GM19025 (cell line): ENCODE data around the gene KCNMB3.
A peak's percentile ranks its signal among the peaks of the same experiment; 100 is the strongest.

Experiments
- ATAC-seq: cut with Tn5 transposase; IDR thresholded peaks from one replicate; pipeline ENCODE4 v1.9.1; 2021; ENCODE audit warnings: mild to moderate bottlenecking, low read depth, moderate library complexity; ENCODE audit not compliant: unreplicated experiment

Gene KCNMB3

GRCh38 chr3:179200790-179201189, 50.1 kb downstream of the KCNMB3 start:
- no peak for ATAC-seq

GRCh38 chr3:179196700-179197099, 54.2 kb downstream of the KCNMB3 start:
- no peak for ATAC-seq

GRCh38 chr3:179196098-179196497, 54.8 kb downstream of the KCNMB3 start:
- ATAC-seq = peak; percentile 81

GRCh38 chr3:179194931-179195330, 56.0 kb downstream of the KCNMB3 start:
- no peak for ATAC-seq
